Breast epithelium (tissue), 4 donors: Measurements from ENCODE around the gene CPNE5. TPM values are rescaled to one million over a fixed set of nuclear protein-coding genes. Genes with fewer than 3 reads are reported as not detected.

Experiments used
- DNase-seq, 2 donors: peaks; one replicate each; pipeline ENCODE4 v3.0.0-alpha.2; 2019; ENCODE audit warnings: low spot score in 2 of 2
- H3K27ac ChIP-seq, 2 donors: fragments of 200-600 bp; sonication (generic) in 1 of 2; one replicate each; pipeline ENCODE4 v1.5.1; 2016 to 2019; ENCODE audit warnings: mild to moderate bottlenecking in 1 of 2
- H3K27me3 ChIP-seq, 2 donors: fragments of 200-600 bp; sonication (generic) in 1 of 2; one replicate each; pipeline versions ENCODE4 v1.5.1 to v1.6.0; 2017 to 2019; ENCODE audit warnings: control low read depth in 1 of 2, mild to moderate bottlenecking in 1 of 2
- H3K36me3 ChIP-seq: fragments of 200-600 bp; one replicate; pipeline ENCODE4 v1.5.1; 2019
- H3K4me1 ChIP-seq, 2 donors: fragments of 200-600 bp; sonication (generic); one replicate each; pipeline ENCODE4 v1.5.1; 2016 to 2019; ENCODE audit warnings: control low read depth in 1 of 2
- H3K4me3 ChIP-seq, 3 donors: fragments of 200-600 bp; sonication (generic); 1 replicate in 2 of 3; 2 replicates in 1 of 3; pipeline ENCODE4 v1.5.1; 2016 to 2019; ENCODE audit warnings: mild to moderate bottlenecking in 3 of 3, moderate library complexity in 2 of 3
- H3K9me3 ChIP-seq, 2 donors: fragments of 200-600 bp; sonication (generic) in 1 of 2; one replicate each; pipeline ENCODE4 v1.5.1; 2016 to 2019; ENCODE audit warnings: control low read depth in 1 of 2
- POLR2A ChIP-seq: fragments of 450-650 bp; IDR thresholded peaks from one replicate; pipeline ENCODE4 v1.6.1; 2016; ENCODE audit warnings: antibody characterized with exemption, mild to moderate bottlenecking, moderate library complexity
- POLR2AphosphoS5 ChIP-seq, 3 donors: sonication (generic); formaldehyde crosslinking; IDR thresholded peaks; one replicate each; pipeline ENCODE4 v1.6.1; 2017; ENCODE audit warnings: antibody characterized with exemption in 3 of 3
- intact Hi-C: fragments of 100-400 bp; cut with DNase I; formaldehyde crosslinking; loops from one replicate; pipeline ENCODE4 v1.15.1; 2023; ENCODE audit warnings: low total_unique reads
- total RNA-seq, 3 donors: library from RNA; depleted of rRNA; stranded (reverse); fragments of >200 nt; gene quantifications; one replicate each; pipeline ENCODE4 v1.1.0, GENCODE V29; 2016
- TF ChIP-seq, protein P1 (sequence below), 3 donors: fragments of 450-650 bp; IDR thresholded peaks; one replicate each; pipeline ENCODE4 v1.5.1; 2016 to 2017; ENCODE audit warnings: antibody characterized with exemption in 3 of 3, mild to moderate bottlenecking in 3 of 3, moderate library complexity in 3 of 3

CPNE5 gene
- total RNA-seq, 3 donors from 2014 or later: 0.96 to 5.2 (median 3.7) TPM

DNA sequence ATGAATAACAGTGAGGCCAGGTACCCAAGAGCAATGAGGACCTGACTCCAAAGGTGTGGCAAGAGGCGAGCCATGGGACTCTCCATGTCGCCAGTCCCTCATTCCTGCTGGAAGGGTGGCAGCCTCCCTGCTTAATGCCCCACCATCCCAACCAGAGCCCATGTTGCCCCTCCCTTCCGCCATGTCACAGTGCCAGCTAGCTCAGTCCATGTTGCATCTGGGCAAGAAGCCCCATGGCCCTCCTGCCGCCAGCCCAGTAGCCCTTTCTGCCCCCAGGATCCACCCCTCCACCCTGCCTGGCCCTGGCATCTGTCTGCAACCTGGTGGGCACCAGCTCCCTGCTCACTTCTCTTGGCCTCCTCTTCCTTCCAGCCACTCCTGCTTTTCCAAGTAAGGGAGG is 6.0 kb upstream of the CPNE5 start:
- Histone ChIP-seq H3K27me3 (no peaks in the 10 kb centered on the region), H3K4me3 (no peak overlapping the region), H3K27ac (no peak overlapping the region), H3K4me1 (peaks cover 0 to 5% of the 10 kb centered on the region in 2 donors), H3K36me3 (no peaks in the 10 kb centered on the region), H3K9me3 (no peaks in the 10 kb centered on the region)
- intact Hi-C loops: no loop called here
- TF ChIP-seq POLR2AphosphoS5 (IDR thresholded peaks at IDR 0.05): no peak
- TF ChIP-seq, protein P1, sequence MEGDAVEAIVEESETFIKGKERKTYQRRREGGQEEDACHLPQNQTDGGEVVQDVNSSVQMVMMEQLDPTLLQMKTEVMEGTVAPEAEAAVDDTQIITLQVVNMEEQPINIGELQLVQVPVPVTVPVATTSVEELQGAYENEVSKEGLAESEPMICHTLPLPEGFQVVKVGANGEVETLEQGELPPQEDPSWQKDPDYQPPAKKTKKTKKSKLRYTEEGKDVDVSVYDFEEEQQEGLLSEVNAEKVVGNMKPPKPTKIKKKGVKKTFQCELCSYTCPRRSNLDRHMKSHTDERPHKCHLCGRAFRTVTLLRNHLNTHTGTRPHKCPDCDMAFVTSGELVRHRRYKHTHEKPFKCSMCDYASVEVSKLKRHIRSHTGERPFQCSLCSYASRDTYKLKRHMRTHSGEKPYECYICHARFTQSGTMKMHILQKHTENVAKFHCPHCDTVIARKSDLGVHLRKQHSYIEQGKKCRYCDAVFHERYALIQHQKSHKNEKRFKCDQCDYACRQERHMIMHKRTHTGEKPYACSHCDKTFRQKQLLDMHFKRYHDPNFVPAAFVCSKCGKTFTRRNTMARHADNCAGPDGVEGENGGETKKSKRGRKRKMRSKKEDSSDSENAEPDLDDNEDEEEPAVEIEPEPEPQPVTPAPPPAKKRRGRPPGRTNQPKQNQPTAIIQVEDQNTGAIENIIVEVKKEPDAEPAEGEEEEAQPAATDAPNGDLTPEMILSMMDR (IDR thresholded peaks at IDR 0.05): no peak
- no peak for TF ChIP-seq POLR2A
- no peak for DNase-seq

DNA sequence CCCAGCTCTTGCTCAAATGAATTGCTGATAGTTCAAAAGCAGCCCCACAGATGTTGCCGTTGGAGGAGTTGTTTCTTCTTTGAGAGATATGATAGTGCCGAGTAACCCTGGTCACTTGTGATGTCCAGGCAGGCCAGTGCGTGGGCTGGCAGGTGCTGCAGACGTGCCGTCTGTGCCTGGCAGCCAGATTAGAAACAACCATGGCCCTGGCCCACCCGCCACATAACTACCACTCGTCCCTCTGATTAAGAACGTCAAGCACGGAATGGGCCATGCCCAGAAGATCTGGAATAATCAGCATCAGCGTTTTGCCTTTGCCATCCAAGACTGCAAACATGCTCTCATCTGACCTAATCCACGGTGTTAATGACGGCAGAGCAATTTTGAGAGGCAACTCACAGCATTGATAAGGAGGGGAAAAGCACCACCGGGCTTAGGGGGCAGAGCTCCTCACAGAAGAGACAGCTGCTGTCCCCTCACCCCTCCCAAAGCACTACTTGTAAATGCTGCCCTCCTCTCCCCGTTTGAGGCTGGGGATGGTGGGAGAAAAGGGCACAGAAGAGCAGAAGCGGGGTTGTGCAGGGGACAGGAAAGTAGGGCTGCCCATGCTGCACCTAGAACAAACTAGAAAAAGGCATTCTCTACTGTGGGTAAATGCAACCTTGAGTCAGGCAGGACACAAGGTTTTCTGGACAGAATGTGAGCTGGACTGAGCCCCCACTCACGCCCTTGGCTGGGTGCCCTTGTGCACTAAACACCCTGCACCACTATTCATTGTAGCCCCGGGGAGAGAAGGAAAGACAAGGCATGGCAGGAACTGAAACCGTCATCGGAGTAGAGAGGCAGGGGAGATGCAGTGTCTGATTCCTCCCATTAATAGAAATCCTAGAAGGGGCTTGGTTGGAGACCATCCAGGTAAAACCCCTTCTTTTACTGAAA is 5.3 kb upstream of the CPNE5 start:
- Histone ChIP-seq H3K4me3 (no peak overlapping the region), H3K4me1 (peaks cover 1 to 5% of the 10 kb centered on the region in 2 donors), H3K27ac (no peak overlapping the region), H3K36me3 (no peaks in the 10 kb centered on the region), H3K9me3 (no peaks in the 10 kb centered on the region), H3K27me3 (no peaks in the 10 kb centered on the region)
- DNase-seq: no peak
- intact Hi-C loops: no loop called here
- TF ChIP-seq POLR2A (no peak), POLR2AphosphoS5 (IDR thresholded peaks at IDR 0.05) (no peak)
- TF ChIP-seq, protein P1 (IDR thresholded peaks at IDR 0.05): no peak

DNA sequence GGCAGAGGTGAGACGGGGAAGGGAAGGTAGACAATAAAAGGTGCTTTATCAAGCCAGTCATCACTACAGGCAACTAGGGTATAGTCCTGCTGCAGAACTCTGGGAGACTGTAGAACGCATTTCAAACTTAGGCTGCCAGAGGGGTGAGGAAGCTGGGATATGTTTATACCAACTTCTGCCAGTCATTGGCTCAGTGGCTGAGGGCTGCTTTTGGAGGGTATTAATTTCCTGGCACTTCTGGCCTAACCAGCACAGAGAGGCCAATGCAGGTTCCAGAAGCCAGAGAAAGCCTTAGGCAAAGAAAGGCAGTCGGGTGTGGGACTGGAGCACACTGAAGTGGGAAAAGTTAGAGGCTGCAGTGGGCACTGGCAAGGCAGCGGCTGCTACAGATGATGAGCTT is 3.9 kb upstream of the CPNE5 start:
- no peak for TF ChIP-seq POLR2AphosphoS5 (IDR thresholded peaks at IDR 0.05)
- no peak for TF ChIP-seq POLR2A
- TF ChIP-seq, protein P1 (IDR thresholded peaks at IDR 0.05): no peak
- Histone ChIP-seq H3K36me3 (no peaks in the 10 kb centered on the region), H3K27ac (no peak overlapping the region), H3K27me3 (no peaks in the 10 kb centered on the region), H3K9me3 (no peaks in the 10 kb centered on the region), H3K4me3 (no peak overlapping the region), H3K4me1 (peaks cover 5% of the 10 kb centered on the region in 2 donors)
- DNase-seq: no peak
- intact Hi-C loops: no loop called here

DNA sequence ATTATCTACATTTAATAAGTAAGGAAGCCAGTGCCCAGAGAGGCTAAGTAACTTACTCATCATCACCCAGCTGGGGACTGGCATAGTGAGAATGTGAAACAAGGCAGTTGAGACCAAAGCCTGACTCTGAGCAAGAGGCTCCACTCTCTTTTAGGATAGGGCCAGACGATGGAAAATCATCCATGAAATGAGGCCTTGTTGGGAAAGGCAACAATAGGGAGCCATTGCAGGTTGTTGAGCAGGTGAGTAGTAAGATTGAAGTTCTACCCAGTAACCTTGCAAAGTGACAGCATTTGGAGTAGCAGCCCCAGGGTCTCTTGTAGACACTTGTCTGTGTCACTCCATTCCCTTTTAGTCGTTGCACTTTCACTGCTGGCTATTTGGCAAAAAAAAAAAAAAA is 2.5 kb upstream of the CPNE5 start:
- Histone ChIP-seq H3K36me3 (no peaks in the 10 kb centered on the region), H3K27ac (no peak overlapping the region), H3K4me3 (no peak overlapping the region), H3K9me3 (no peaks in the 10 kb centered on the region), H3K4me1 (peaks cover 5% of the 10 kb centered on the region in 2 donors), H3K27me3 (no peaks in the 10 kb centered on the region)
- intact Hi-C loops: no loop called here
- TF ChIP-seq POLR2A: no peak
- TF ChIP-seq, protein P1 (IDR thresholded peaks at IDR 0.05): no peak
- no peak for TF ChIP-seq POLR2AphosphoS5 (IDR thresholded peaks at IDR 0.05)
- DNase-seq: no peak
